ENCODE measurements around the gene PITRM1.
A peak's percentile ranks its signal among the peaks of the same experiment; 100 is the strongest.
"Not testable (repeated sequence)": the region's sequence is repeated elsewhere in the genome, so short reads cannot be mapped to it uniquely, and the experiment has no call there.

Gene PITRM1

GRCh38 chr10:3172446-3173170, at the start of gene PITRM1:
PITRM1 (minus strand) TSS chr10:3172782; CDS start chr10:3172772, 10 bp downstream.
- peak; percentile 98 to 99 for DNase-seq (ENCODE audit: low read depth in 2 of 2)

- DNase-seq (ENCODE audit: low read depth in 2 of 2): no peak
These were observed 49.5 kb upstream of the PITRM1 start for GRCh38 chr10:3222068-3222467.

GRCh38 chr10:3221601-3222000, 49.0 kb upstream of the PITRM1 start:
- not testable (repeated sequence) for DNase-seq (ENCODE audit: low read depth in 2 of 2)

- DNase-seq (ENCODE audit: low read depth in 2 of 2): no peak
These were observed 48.3 kb upstream of the PITRM1 start for GRCh38 chr10:3220853-3221252.

- DNase-seq (ENCODE audit: low read depth in 2 of 2): not testable (repeated sequence)
These were observed 46.5 kb upstream of the PITRM1 start for GRCh38 chr10:3219021-3219628.

- no peak for DNase-seq (ENCODE audit: low read depth in 2 of 2)
These were observed 45.3 kb upstream of the PITRM1 start for GRCh38 chr10:3217853-3218252.

GRCh38 chr10:3217301-3217700, 44.7 kb upstream of the PITRM1 start:
- DNase-seq (ENCODE audit: low read depth in 2 of 2): no peak

- DNase-seq (ENCODE audit: low read depth in 2 of 2): no peak
These were observed 42.7 kb upstream of the PITRM1 start for GRCh38 chr10:3215153-3215775.

GRCh38 chr10:3213758-3214515, 41.4 kb upstream of the PITRM1 start:
- DNase-seq (ENCODE audit: low read depth in 2 of 2): no peak

GRCh38 chr10:3213208-3213607, 40.6 kb upstream of the PITRM1 start:
- DNase-seq (ENCODE audit: low read depth in 2 of 2): no peak

- DNase-seq (ENCODE audit: low read depth in 2 of 2): no peak
These were observed 37.8 kb upstream of the PITRM1 start for GRCh38 chr10:3210251-3210877.

GRCh38 chr10:3208481-3209406, 36.2 kb upstream of the PITRM1 start:
- DNase-seq (ENCODE audit: low read depth in 2 of 2): no peak

GRCh38 chr10:3207351-3207750, 34.8 kb upstream of the PITRM1 start:
- DNase-seq (ENCODE audit: low read depth in 2 of 2): no peak

GRCh38 chr10:3206511-3207157, 34.1 kb upstream of the PITRM1 start:
- no peak for DNase-seq (ENCODE audit: low read depth in 2 of 2)

- DNase-seq (ENCODE audit: low read depth in 2 of 2): no peak
These were observed 31.4 kb upstream of the PITRM1 start for GRCh38 chr10:3203972-3204371.

GRCh38 chr10:3203016-3203811, 30.6 kb upstream of the PITRM1 start:
- no peak for DNase-seq (ENCODE audit: low read depth in 2 of 2)

- no peak for DNase-seq (ENCODE audit: low read depth in 2 of 2)
These were observed 29.2 kb upstream of the PITRM1 start for GRCh38 chr10:3201796-3202195.

GRCh38 chr10:3199488-3199887, 26.9 kb upstream of the PITRM1 start:
- no peak for DNase-seq (ENCODE audit: low read depth in 2 of 2)

GRCh38 chr10:3198900-3199299, 26.3 kb upstream of the PITRM1 start:
- no peak for DNase-seq (ENCODE audit: low read depth in 2 of 2)

All from stimulated activated CD8-positive, alpha-beta memory T cell treated with anti-CD3 and anti-CD28 coated beads, Interleukin-15, amount 100 ng/mL, for 4 hours (primary cell).